HL-60/S4 treated with retinoic acid at 250 ng/mL for 4 days and 3 days (cell line): ENCODE data around the gene WNT9A.

Experiments
- in situ Hi-C: fragments of 300-500 bp; cut with MboI; formaldehyde crosslinking; loops from 2 replicates; pipeline ENCODE4 v1.7.0; 2022; ENCODE audit warnings: low sequenced_read_pairs

The WNT9A gene

GRCh38 chr1:227899820-227900449 lies 47.8 kb downstream of the WNT9A start:
- in situ Hi-C loops: no loop called here

DNA sequence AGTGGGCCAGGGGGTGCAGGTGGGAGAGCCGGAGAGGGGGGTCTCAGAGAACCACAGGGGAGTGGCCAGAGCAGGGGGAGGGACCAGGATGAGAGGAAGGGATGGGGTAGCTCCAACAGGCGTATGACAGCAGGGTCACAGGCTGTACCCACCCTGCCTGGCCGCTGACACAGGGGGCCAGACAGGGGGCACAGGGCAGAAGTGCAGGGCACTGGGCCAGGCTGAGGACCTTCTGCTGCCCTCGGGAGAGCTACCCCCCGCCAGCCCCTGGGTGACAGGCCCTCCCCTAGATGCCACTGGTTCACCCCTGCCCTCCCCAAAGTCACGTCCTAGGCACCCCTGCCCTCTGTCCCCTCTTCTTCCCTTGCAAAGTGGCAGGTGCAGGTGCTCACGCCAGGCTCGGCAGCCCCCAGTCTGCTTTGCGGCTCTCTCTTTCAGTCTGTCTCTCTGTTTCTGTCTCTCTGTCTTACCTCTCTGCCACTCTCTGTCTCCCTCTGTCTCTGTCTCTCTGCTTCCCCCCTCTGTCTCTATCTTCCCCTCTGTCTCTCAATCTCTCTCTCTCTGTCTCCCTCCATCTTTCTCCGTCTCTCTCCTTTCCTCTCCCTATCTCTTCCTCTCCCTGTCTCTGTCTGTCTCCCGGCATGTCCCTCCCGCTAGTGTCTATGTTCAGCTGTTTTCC lies 48.5 kb downstream of the WNT9A start:
- in situ Hi-C loops: no loop called here

- in situ Hi-C loops: no loop called here
These were observed 49.1 kb downstream of the WNT9A start for GRCh38 chr1:227898502-227899140.

GRCh38 chr1:227897704-227898438 lies 49.9 kb downstream of the WNT9A start:
- in situ Hi-C loops: no loop called here

DNA sequence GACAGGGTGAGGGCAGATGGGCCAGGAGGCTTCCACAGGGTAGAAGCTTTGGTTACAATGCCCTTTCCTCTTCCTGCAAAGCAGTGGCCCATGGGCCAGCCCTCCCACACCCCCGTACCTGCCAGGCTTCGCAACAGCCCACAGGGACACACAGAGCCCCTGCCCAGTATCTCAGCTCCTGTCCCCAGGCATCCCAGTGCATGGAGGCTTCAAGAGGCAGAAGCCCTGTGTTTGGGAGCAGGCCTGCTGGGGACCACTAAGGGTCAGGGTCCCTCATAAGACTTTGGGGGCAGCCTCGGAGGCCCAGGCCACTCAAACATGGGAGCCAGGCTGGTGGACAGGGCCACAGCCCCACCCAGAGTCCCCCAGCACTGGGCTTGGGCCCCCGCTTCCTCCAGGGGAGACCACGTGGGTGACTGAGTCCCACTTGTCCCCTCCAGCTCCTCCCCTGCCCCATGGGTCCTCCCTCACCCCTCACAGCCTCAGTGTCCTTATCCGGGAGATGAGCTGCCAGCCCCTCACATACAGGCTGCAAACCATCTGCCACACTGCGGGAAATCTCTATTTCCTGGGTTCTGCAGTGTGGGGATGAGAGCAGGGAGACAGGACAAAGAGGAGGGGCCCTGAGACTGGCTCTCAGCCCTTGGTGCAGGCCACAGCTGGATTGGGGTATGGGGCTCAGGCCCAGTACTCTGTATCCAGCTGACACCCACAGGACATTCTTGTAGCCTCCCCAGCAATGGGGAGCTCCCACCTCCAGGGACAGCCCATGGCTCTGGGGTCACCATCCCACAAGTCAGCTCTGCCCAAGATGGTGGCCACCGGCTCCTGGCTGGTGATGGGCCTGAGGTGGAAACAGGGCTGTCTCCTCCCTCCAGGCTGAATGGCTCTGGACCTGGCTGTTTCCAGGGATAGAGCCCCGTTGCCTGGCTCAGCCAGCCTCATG lies 50.7 kb downstream of the WNT9A start:
- in situ Hi-C loops: no loop called here

GRCh38 chr1:227895828-227896685 lies 51.7 kb downstream of the WNT9A start:
- in situ Hi-C loops: no loop called here

DNA sequence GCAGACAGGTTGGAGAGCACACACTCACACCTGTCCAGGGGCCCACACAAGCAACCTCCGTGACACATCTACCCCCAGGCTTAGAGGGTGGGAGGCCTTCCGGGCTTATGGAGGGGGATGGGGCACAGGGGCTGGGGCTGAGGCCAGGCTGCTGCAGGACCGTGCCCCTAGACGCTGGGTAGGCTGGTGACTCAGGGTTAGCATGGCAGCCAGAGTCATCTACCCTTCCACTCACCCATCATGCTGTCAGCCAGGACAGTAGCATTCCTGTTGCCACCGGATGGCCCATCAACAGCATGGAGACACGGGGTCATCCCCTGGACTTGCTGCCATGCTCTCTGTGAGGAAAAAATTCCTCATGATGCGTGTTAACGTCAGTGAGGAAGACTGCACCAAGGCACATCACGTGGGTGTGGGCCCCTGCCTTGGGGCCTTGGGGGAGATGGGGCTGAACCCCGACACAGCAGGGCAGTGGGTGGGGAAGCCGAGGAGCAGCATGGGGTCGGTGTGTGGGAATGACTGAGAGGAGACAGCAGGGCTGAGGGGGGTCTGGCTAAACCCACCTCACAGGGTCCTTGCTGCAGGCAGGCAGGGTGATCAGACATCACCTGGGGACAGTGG lies 52.8 kb downstream of the WNT9A start:
- in situ Hi-C loops: no loop called here

- in situ Hi-C loops: no loop called here
These were observed 53.6 kb downstream of the WNT9A start for GRCh38 chr1:227893949-227894721.

- in situ Hi-C loops: no loop called here
These were observed 54.3 kb downstream of the WNT9A start for GRCh38 chr1:227893300-227893948.

GRCh38 chr1:227892489-227893299 lies 55.0 kb downstream of the WNT9A start:
- in situ Hi-C loops: no loop called here

DNA sequence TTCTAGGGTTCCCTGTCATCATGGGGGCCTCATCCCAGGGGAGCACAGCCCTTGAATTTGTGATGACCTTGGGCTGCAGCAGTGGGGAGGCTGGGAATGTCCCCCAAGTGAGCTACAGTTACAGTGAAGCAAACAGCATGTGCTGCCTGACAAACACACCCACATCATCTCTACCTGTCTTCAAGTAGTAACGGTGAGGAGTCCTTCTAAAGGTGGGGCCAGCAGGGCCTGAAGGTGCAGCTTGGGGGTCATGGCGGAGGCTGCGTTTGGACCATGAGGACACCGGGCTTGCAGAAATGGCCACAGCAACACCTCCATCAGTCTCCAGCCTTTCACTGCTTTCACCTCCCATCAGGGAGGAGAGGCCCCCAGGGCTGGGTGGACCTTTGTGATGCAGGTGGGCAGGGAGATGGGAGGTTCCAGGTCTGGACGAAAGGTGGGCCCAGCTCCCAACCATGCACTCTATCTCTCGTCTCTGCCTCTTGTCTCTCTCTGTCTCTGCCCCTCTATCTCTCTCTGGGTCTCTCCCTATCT lies 55.7 kb downstream of the WNT9A start:
- in situ Hi-C loops: no loop called here

DNA sequence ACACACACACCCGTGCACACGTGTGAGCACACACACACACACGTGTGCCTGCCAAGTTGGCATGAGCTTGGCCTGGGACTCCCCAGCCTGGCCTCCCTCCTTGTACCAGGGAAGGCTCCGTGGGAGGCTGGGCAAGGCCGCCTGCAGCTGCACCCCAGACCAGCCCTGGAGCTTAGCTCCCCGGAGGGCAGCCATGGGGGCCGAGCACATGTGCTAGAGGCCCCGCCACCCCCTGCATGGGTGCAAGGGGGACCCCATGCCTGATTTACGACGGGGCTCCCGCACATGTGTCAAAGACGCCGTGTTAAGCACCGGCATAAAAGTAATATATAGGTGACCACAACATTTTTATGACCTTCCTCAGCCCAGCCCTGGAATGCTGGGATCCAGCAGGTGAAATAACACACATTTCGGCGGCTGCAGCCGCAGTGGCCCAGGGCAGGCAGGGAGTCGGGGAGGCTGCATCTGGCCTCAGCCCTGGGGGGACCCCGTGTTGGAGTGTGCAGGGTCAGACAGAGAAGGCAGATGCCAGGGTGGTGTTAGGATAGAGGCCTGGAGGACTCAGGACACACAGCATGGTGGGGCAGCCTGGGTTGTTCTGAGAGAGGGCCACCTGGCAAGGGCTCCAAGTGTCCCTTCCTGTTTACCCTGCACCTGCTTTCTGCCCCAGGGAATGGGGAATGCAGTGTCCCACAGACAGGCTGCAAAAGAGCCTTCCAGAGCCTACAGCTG lies 56.3 kb downstream of the WNT9A start:
- in situ Hi-C loops: no loop called here

GRCh38 chr1:227890451-227891222 lies 57.1 kb downstream of the WNT9A start:
- in situ Hi-C loops: no loop called here

DNA sequence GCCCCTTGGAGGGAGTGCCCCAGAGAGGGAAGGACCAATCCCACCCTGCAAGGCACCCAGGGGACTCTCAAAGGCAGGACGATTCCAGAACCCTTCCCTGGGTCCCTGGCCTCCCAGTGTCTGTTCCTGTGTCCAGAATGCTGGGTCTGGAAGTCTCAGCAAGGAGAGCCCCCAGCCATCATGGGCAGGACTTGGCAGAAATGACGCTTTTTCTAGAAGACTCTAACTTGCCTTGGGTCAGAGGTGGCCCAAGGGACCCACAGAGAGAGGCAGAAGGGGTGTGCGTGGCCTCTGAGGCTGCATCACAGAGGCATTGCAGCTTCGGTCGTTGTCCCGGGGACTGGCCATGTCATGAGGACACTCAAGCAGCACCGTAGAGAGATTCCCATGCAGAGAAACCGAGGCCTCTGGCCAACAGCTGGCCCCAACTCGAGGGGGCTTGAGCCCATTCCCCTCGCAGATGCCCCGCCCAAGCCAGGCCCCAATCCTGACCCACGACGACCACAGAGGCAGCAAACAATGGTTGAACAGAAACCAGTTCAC lies 57.8 kb downstream of the WNT9A start:
- in situ Hi-C loops: no loop called here
